ENCODE measurements around the gene NACA2. TPM values are rescaled to one million over a fixed set of nuclear protein-coding genes. Genes with fewer than 3 reads are reported as not detected.
"Not testable (repeated sequence)": the region's sequence is repeated elsewhere in the genome, so short reads cannot be mapped to it uniquely, and the experiment has no call there.

NACA2 gene
- total RNA-seq, 1 donor from 2014 or later, result not detected

DNA sequence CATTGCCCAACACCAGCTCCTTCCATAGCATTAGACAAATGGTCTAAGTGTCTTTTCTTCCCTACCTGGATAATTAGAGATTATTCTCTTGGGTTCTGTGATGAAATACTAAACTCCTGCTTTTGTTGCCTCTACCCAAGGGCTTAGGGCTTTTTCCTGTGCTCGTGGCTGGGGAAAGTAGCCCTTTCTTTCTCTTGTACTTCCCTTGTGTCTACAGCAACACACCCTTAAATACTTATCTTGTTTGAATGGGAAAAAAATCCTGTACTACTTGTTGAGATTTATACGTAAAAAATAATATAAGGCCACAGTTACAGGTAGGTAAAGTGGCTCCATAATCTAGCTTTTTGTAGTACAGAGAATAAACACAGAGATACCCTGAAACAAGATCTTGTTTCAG, 7.0 kb upstream of the NACA2 start:
- no peak for DNase-seq

DNA sequence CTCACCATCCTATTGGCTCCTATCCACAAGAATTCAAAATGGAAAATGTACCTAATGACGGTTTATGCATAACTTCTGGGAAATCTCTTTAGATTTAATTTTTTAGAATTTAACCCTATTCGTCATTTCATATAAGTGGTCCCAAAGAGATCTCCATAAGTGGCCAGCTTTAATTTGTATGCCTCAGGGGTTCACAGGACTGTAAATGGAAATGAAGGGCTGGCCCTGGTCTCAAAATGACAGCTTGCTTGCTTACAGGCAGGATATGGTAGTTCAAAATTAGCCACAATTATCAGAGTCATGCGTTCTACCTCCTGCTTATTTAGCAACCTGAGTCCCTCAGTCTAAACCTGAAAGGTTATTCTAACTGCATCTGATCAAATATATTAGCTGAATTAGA, 6.6 kb upstream of the NACA2 start:
- DNase-seq, result no peak

DNA sequence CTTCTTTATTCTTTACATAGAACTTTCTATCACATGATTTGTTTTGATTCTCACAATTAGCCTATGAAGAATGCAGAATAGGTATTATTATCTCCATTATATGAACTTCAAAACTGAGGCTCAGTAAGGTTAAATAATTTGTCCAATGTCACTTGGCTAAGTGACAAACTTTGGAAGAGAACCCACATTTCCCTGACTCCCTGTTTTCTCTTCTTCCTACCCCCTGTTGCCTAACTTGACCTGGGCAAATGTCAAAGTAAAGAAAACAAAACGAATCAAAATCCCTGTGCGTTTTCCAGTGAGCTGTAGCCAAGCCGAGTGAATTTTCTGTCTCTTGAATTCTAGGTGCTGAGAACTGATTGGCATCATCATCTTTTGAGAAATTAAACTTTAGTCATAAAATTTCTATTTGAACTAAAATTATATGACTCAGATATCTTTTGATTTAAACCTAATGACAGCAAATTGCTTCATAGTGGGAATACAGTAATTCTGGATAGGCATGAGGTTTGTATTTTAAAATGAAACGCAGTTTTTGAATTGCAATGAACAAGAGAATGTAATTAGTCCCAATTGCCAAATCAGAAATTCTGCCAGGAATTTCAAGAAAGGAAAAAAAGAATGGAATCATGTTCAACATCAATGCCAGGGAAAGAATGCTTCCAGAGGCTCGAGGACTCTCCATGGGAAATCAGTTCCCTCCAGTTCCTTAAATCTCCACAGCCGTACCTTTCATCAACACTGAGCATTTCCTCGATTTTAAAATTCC, 4.6 kb upstream of the NACA2 start:
- DNase-seq, result no peak

DNA sequence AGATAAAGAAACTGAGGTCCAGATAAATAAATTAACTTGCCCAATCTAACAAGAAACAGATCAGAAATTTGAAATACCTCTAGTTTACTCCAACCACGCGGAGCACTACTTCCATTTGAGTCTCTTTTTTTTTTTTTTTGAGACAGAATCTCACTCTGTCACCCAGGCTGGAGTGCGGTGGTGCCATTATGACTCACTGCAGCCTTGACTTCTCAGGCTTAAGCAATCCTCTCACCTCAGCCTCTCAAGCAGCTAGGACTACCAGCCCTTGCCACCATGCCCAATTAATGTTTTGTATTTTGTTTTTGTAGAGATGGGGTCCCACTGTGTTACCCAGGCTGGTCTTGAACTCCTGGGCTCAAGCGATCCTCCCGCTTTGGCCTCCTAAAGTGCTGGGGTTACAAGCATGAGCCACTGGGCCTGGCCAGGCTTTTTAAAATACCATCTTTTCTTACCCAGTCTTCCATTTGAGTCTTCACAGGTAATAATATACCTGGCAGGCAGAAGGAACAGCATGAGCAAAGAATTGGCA, 3.3 kb upstream of the NACA2 start:
- DNase-seq, result no peak

DNA sequence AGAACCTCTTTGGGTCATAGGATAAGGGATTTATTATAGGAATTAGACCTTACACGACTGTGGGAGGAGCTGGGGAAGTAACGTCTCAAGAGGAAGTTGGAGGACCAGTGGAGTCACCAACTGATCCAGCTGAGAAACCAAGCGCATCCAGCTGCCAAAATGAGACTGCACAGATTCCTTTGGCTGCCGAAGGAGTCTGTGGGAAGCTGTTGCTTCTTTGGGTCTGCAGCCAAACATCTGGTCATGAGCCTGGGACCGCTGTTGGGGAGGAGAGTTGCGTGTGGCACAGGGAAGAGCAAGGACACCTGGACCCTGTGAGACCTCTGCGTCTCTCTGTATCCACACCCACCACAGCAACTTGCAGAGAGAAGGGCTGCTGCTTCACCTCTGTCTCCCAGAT, 2.4 kb upstream of the NACA2 start:
- DNase-seq, result no peak

DNA sequence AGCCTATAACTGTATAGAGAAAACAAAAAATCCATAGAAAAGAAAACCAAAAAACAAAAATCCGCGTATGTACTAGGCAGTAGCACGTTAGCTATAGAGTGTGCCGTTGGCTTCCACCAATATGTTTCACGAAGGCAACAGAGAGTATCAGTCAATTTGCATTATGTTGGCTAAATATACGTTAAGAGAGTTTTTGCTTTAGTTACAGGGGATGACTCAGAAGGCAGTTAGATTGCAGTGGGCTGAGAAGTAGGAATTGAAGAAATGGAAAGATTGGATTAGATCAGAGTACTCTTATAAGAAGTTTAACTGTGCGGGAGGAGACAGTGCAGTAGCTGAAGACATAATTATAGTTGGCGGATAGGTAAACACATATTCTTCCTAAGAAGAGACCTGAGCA, 911 bp upstream of the NACA2 start:
- DNase-seq, result no peak

DNA sequence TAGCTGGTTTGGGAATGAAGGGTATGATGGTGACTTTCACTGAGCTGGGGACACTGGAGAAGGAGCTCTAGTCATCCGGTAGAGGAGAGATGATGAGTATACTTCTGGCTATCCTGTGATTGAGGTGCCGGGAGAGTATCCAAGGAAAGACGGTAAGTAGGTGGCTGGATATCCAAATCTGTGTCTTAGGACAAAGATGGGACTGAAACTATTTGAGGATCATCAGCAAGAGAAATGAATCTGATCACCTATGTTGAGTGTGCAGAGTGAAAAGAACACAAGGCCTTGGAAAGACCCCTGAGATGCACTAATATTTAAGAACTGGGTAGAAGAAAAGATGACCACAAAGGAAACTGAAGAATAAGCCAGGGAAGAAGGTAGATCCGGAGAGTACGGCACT, 1.0 kb downstream of the NACA2 start:
- DNase-seq, result no peak

DNA sequence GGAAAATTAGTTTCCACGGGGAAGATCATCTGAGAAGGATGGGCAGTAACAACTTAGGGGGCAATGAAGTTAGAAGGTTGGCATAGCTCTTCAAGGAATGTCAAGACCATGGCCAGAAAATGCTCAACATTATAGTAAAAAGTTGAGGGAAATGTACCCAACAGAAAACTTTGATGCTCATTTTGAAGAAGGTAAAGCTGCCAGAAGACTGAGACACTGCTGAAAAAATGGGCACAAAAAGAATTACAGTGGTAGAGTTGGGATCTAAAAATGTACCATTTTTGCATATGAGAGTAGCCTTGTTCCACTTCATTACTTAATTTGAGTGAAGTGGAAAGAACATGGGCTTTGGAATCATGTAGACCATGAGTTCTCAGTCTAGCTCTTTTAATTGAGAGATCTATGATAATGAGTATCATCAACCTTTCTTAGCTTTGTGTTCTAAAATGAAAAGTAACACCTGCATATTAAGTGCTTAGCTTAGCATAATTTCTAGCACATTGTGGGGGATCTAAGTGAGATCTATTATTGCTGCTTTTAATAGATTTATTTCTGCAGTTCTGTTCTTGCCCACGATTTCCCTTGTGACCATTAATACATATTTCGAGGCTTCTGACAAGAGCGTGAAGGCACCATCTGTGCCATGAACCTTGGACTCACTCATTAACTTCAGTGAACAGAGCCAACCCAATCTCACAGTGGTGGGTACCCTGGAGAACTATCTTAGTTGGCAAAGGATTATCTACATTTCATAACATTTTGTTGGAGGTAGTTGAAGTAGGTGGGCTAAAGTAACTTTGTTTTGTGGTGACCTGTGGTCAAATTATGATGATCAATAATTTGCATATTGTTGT, 3.0 kb downstream of the NACA2 start:
- DNase-seq, result no peak

DNA sequence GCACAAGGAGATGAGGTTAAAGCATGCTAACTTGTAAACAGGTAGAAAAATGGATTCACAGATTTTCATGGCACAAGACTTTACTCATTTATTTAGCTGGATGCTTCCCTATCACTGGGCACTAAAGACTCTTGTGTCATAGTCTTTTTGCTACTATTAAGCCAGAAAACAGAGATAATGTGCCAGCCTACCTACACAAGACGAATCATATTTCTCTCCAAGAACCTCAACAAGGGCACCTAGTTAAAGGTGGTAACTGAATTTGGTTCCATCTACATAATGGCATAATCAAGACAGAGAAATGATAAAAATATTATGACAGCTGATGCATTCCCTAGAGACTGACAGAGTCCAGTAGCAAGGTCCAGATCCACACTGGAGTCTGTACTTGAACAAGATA, 3.8 kb downstream of the NACA2 start:
- no peak for DNase-seq

DNA sequence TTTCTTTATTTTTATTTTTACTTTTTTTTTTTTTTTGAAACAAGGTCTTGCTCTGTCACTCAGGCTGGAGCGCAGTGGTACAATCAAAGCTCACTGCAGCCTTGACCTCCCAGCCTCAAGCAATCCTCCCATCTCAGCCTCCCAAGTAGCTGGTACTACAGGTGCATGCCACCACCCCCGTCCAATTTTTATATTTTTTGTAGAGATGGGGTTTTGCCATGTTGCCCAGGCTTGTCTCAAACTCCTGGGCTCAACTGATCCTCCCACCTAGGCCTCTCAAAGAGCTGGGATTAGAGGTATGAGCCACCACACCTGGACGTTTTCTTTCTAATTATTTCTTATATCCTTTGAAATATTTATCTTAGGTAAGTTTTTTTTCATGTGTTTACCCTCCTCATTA, 4.4 kb downstream of the NACA2 start:
- DNase-seq, result not testable (repeated sequence)

DNA sequence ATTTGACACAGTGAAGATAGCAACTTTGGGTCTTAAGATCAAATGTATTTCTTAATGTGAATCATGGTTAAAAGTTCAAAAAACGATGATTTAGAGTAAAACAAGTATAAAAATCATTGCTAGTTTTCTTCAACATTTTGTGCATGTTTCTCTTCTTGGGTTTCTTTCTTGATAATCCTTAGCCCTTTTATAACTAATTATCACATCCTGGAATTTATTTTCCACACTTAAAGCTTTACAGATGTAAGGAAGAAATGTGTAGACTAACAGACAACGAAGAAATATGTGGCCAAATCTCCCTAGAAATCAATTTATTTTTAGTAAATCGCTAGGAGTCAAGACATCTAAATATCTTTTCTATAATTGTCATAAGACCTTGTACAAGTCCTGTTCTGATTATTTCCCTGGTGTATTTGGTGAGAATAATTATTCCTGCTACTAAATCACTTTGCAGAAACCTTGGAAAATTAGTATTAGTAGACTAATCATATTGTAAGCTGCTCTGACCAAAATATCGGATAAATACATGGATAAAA, 4.9 kb downstream of the NACA2 start:
- no peak for DNase-seq

DNA sequence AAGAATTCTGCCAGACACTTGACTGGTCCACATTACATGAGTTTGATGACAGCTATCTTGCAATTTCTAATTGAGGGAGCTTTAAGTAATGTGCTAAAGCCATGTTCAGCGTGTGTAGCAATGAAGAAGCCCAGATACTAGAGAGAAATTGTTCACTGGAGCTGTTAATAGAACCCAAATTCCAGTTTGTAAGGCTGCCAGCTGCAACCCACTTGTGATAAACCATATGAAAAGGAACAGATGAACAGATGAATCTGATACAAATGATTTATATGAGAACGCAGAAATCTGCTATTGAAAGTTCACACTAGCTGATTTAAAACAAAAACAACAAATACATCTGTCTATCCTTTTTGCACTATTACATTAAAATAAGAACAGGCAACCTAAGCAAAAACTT, 6.2 kb downstream of the NACA2 start:
- DNase-seq, result no peak

DNA sequence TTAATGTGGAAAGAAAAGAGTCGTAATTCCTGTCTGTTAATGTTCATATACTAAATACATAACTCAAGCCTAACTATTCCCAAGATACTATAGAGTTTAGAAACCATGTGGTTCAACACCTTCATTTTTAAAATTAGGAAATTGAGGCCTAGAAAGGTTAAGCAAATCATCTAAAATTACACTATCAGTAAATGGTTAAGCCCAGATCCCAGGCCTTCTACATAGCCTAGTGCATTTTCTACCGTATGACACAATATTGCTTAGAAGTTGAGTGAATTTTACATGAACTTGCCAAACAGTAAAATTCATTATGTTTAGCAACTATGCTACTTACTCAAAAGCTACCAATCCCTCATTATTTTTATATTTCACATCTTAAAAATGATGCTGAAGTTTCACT, 6.8 kb downstream of the NACA2 start:
- DNase-seq, result no peak

DNA sequence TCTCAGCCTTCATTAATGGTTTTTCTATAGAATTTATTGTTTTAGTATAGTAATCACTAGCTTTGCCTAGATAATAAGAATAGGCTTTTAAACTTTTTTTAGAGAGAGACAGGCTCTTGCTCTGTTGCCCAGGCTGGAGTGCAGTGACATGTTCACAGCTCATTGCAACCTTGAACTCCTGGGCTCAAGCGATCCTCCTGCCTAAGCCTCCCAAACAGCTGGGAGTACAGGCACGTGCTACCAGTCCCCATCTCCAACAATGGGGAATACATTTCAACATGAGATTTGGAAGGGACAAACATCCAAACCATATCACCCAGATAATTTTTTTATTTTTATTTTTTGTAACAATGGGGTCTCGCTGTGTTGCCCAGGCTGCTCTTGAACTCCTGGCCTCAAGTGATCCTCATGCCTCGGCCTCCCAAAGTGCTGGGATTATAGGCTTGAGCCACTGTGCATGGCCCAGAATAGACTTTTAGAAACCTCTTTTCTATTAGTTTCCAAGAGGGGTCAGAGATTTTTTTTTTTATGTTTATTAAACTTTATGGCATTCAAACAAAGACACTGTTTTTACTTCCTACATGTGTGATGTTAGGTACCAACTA, 7.3 kb downstream of the NACA2 start:
- DNase-seq, result no peak

DNA sequence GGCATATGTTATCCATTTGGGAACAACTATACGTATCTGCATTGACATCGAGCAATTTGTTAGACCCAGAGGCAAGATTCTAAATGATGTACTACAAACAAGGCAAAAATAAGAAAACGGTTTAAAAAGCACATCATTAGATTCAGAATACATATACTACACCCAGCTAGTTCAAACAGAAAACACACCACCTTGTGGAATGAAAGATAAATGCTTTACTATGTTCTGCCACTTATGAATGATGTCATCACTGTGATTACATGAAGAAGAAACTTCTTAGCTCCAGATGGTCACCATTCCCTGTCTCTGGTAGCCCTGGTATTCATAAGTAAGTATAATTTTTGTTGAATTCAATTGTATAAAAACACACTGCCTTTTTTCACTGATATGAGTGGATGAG, 7.8 kb downstream of the NACA2 start:
- no peak for DNase-seq

DNA sequence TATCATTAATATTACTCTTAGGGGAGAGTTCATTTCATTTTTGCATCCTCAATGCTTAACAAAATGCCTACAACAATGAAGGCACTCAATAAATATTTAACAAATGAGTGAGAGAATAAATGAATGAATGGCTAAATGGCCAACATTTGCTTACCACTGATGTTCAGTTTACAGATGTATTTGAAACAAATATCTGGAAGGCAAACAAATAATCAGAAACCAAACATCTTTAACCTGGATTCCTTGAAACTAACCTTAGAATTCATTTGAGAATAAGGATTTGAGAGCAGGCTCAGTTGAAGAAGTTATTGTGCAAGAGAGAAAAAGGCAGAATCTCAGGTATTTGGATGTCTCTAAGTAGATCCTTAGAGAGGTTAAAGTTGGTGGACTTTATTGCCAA, 8.4 kb downstream of the NACA2 start:
- DNase-seq, result no peak

DNA sequence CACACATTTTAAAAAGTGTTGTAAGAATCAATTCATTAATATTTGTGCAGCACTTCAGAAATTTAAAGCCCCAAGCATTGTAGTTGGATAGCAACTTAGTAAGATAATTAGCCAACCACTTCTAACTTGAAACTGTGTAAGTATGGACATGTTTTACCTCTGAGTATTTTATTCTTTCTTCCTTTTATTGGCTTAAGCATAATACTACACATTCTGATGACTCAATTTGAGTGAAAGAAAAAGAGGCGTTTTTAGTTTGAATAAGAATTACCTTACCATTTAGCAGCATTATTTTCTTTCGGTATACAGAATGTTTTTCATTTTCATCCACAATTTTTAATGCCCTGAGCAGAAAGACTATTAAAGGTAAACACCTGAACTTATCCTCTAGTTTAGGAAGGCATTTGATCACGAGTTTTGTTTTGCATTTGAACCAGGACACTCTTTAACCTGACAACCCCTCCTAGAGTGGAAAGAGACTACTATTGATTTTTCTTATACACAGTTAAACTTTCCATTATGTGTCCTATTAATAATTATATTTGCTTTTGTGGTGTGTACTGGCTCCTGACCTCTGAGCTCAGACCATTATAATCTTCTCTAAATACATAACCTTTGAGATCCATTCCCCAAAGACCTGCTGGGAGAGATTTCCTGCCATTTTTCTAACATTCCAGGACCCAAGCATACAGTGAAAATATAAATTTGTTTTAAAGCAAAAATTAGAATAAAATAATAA, 9.2 kb downstream of the NACA2 start:
- no peak for DNase-seq

DNA sequence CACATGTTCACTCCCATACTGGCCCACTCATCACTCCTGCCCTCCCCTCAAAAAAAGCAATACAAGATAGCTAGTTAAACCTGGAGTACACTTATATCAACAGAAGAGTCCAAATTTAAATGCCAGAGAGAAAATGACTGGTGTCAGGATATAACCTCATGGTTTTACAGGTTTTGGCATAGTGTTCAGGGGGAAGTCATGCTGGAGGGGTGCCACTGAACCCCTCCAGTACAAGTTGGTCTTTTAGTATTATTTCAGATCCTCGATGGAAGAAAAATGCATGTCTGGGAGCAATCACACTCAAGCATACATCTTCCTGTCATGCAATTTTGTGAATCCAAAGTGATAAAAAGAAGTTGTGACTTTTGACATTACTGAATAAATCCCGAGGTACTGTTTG, 10.5 kb downstream of the NACA2 start:
- DNase-seq, result no peak

DNA sequence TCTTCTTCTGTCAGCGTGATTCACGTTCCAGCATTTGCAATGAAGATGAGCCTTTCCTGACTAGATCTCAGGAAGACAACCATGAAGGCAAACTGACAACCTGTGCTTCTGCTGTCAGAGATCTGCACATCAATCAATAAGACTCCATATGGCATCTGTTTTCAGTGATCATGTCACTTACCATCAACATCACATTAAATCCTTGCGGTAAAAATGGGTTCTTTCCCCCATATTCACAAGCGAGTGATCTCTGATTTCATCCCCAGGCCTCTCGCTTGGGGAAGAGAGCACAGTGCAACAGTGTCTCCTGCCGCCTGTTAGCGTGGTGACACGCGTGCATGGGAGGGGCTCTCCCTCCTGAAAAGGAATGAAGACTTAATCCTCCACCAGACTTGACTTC, 11.1 kb downstream of the NACA2 start:
- DNase-seq, result no peak

DNA sequence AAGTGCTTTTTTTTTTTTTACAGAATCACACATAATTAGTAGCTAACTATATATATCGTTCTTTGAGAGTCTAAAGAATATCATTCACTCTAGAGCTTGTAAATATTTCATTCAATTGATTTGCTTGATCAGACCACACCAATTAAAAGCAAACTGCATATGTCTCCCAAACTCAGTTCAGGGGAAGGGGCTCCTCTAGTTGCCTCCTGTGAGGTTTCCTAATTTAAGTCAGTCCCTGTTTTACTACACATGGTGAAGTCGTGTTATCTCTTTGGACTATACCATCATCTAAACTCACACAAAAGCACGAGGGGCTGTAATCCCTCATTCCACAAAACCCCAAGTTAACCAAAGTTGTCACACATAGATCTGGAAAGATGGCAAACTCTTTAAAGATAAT, 11.7 kb downstream of the NACA2 start:
- no peak for DNase-seq

DNA sequence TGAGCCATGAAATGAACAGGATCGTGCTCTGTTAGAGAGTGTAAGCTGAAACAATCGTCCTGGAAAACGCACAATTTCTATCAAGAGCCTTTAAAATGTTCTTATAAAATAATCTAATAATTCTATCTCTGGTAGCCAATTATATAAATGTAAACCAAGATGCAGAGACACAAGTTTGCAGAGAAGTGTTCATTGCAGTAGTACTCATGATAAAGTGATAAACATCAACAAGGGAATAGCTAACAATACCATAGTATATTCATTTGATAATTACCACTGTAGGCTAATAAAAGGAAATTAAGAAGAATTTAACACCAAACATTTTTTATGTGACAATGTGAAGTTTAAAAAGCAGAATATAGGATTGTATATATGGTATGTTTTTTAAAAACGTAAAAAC, 12.4 kb downstream of the NACA2 start:
- no peak for DNase-seq

DNA sequence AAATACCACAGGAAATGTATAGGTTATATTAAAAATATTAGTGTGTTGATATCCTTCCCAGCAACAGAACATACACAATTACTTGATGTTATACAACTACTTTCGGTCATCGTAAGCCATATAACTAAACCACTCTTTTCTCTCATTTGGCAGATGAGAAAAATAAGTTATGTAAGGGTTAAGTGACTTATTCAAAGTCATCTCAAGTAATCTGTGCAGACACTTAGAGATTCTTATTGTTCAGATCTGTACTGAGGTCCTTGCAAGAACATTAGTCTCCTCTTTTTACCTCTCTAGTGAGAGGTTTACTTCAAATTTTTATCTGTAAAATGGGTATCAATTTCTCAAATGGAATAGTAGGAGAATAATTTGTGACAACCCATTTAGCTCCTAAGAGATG, 15.0 kb downstream of the NACA2 start:
- no peak for DNase-seq

Measured in occipital lobe (tissue), 2 donors.